ENCODE results near the gene ELK3. TPM values are rescaled to one million over a fixed set of nuclear protein-coding genes. Genes with fewer than 3 reads are reported as not detected.

The ELK3 gene
- polyA plus RNA-seq, 3 donors, result 12.1 to 14.9 (median 14.6) TPM

DNA sequence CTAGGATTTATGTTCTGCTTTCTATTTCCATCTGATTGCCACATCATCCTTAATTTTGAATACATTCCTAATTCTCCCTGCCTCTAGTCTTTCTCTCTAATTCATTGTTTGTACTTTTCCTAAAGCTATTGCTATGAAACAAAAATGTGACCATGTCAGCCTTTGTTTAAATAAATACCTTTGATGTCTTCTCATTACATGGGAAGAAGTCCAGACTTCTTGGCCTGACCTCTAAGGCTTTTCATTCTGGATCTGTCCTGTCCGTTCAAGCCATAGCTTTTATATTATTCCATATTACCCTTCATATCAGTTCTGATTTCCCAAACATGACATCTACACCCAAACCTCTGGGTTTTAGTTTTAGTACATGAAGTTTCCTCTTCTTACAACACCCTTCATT, 114.7 kb downstream of the ELK3 start:
- no peak for DNase-seq
- Histone ChIP-seq H2AFZ (ENCODE audit: insufficient read depth, low read depth, low read length, poor library complexity, severe bottlenecking) (no peak overlapping the region), H3K36me3 (replicated peaks in 1 of 2; ENCODE audit: control insufficient read depth in 1 of 2, insufficient read depth in 2 of 2, low read length in 2 of 2) (peaks cover 22 to 62% of the 10 kb centered on the region in 2 donors), H3K9ac (ENCODE audit: insufficient read depth, low read length, poor library complexity, severe bottlenecking) (no peak overlapping the region), H4K20me1 (ENCODE audit: insufficient read depth, low read length) (no peaks in the 10 kb centered on the region), H3K27me3 (ENCODE audit: control insufficient read depth in 2 of 2, insufficient read depth in 2 of 2, low read length in 2 of 2) (no peaks in the 10 kb centered on the region), H3K4me2 (replicated peaks; ENCODE audit: extremely low read depth, low read length, poor library complexity, severe bottlenecking) (no peak overlapping the region), H3K27ac (ENCODE audit: low read depth in 1 of 2, low read length in 2 of 2) (no peak overlapping the region), H3K79me2 (ENCODE audit: insufficient read depth, low read length) (no peaks in the 10 kb centered on the region), H3K9me3 (replicated peaks in 1 of 2; ENCODE audit: control insufficient read depth in 1 of 2, insufficient read depth in 1 of 2, low read length in 2 of 2) (no peaks in the 10 kb centered on the region), H3K4me3 (replicated peaks in 1 of 3; ENCODE audit: low read depth in 2 of 3, low read length in 3 of 3) (no peak overlapping the region), H3K4me1 (ENCODE audit: control insufficient read depth in 1 of 2, insufficient read depth in 2 of 2, low read length in 2 of 2) (no peaks in the 10 kb centered on the region)
- Mint-ChIP-seq H3K4me3 (no peak overlapping the region), H3K9me3 (no peaks in the 10 kb centered on the region), H3K27me3 (ENCODE audit: low read depth in 3 of 3) (no peaks in the 10 kb centered on the region), H3K27ac (peak overlapping the region in 1 of 7 donors; percentile 25), H3K4me1 (no peaks in the 10 kb centered on the region), H3K36me3 (peaks cover 12 to 51% of the 10 kb centered on the region in 2 donors)
- intact Hi-C loops (cut with micrococcal nuclease), result no loop called here
- WGBS (ENCODE audit: insufficient coverage), result no CpG with 5 or more reads among the region's 1 CpG
- TF ChIP-seq, protein P1, sequence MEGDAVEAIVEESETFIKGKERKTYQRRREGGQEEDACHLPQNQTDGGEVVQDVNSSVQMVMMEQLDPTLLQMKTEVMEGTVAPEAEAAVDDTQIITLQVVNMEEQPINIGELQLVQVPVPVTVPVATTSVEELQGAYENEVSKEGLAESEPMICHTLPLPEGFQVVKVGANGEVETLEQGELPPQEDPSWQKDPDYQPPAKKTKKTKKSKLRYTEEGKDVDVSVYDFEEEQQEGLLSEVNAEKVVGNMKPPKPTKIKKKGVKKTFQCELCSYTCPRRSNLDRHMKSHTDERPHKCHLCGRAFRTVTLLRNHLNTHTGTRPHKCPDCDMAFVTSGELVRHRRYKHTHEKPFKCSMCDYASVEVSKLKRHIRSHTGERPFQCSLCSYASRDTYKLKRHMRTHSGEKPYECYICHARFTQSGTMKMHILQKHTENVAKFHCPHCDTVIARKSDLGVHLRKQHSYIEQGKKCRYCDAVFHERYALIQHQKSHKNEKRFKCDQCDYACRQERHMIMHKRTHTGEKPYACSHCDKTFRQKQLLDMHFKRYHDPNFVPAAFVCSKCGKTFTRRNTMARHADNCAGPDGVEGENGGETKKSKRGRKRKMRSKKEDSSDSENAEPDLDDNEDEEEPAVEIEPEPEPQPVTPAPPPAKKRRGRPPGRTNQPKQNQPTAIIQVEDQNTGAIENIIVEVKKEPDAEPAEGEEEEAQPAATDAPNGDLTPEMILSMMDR (IDR thresholded peaks at IDR 0.05), result no peak

DNA sequence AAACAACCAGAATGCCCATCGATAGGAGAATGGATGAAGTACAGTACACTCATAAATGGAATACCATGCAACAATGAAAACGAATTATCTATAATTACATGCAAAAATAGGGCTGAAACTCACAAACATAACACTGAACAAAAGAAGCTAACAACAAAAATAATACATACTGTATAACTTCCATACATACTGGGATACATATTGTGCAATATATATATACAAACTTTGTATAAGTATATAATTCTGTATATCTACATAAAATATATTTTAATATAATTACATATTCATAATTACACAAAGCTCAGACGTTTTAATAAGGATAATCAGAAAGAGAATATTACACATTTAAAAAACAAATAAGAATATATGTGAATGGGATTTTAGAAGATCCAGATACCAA, 115.9 kb downstream of the ELK3 start:
- H3K4me1 Mint-ChIP-seq, result no peaks in the 10 kb centered on the region
- peaks cover 12 to 45% of the 10 kb centered on the region in 2 donors for H3K36me3 Mint-ChIP-seq
- WGBS (ENCODE audit: insufficient coverage), result 100% methylated on average over 1 of the region's 3 CpGs
- no peaks in the 10 kb centered on the region for H3K4me1 ChIP-seq (ENCODE audit: control insufficient read depth in 1 of 2, insufficient read depth in 2 of 2, low read length in 2 of 2)
- DNase-seq, result no peak
- H2AFZ ChIP-seq (ENCODE audit: insufficient read depth, low read depth, low read length, poor library complexity, severe bottlenecking), result no peak overlapping the region
- H3K36me3 ChIP-seq (replicated peaks in 1 of 2; ENCODE audit: control insufficient read depth in 1 of 2, insufficient read depth in 2 of 2, low read length in 2 of 2), result peaks cover 22 to 62% of the 10 kb centered on the region in 2 donors
- TF ChIP-seq, protein P1 (IDR thresholded peaks at IDR 0.05), result no peak
- H3K79me2 ChIP-seq (ENCODE audit: insufficient read depth, low read length), result no peaks in the 10 kb centered on the region
- H3K27ac ChIP-seq (ENCODE audit: low read depth in 1 of 2, low read length in 2 of 2), result no peak overlapping the region
- H3K4me3 ChIP-seq (replicated peaks in 1 of 3; ENCODE audit: low read depth in 2 of 3, low read length in 3 of 3), result no peak overlapping the region
- no peaks in the 10 kb centered on the region for H3K27me3 Mint-ChIP-seq (ENCODE audit: low read depth in 3 of 3)
- H3K9ac ChIP-seq (ENCODE audit: insufficient read depth, low read length, poor library complexity, severe bottlenecking), result no peak overlapping the region
- H3K4me2 ChIP-seq (replicated peaks; ENCODE audit: extremely low read depth, low read length, poor library complexity, severe bottlenecking), result no peak overlapping the region
- no peak overlapping the region for H3K4me3 Mint-ChIP-seq
- H3K27me3 ChIP-seq (ENCODE audit: control insufficient read depth in 2 of 2, insufficient read depth in 2 of 2, low read length in 2 of 2), result no peaks in the 10 kb centered on the region
- H3K9me3 ChIP-seq (replicated peaks in 1 of 2; ENCODE audit: control insufficient read depth in 1 of 2, insufficient read depth in 1 of 2, low read length in 2 of 2), result no peaks in the 10 kb centered on the region
- no peaks in the 10 kb centered on the region for H3K9me3 Mint-ChIP-seq
- no peak overlapping the region for H3K27ac Mint-ChIP-seq
- intact Hi-C loops (cut with micrococcal nuclease), result no loop called here
- H4K20me1 ChIP-seq (ENCODE audit: insufficient read depth, low read length), result peaks cover 10% of the 10 kb centered on the region

All from CD14-positive monocyte (primary cell).